PC-9 (cell line): ENCODE measurements around the gene OPRM1. TPM values are rescaled to one million over a fixed set of nuclear protein-coding genes. Genes with fewer than 3 reads are reported as not detected.

ENCODE experiments used
- BruUV-seq: library from RNA; stranded (reverse); fragments of 400-500 nt; replicated peaks from 2 replicates; lab custom pipeline; 2021; lab: Mats Ljungman, UMichigan
- CTCF ChIA-PET: fragments of 300-600 bp; sonication (Branson Sonifier 250); formaldehyde crosslinking; loops from one replicate; lab custom pipeline; 2022; ENCODE audit warnings: antibody characterized with exemption; lab: Charles Lee
- POLR2A ChIA-PET: fragments of 300-600 bp; sonication (Branson Sonifier 250); formaldehyde crosslinking; loops from one replicate; lab custom pipeline; 2022; ENCODE audit warnings: antibody characterized with exemption; ENCODE audit not compliant: unreplicated experiment; lab: Charles Lee
- DNase-seq, 2 experiments: peaks; one replicate each; pipeline versions ENCODE4 v3.0.0 to v3.0.0-alpha.2; 2015 to 2022; ENCODE audit warnings: mixed read lengths in 1 of 2
- H2AFZ ChIP-seq: fragments of 200-600 bp; sonication (generic); 2 replicates; pipeline ENCODE4 v1.8.1; 2017; ENCODE audit warnings: antibody characterized with exemption
- H3F3A ChIP-seq: fragments of 200-600 bp; sonication (generic); 2 replicates; pipeline ENCODE4 v1.8.1; 2017; ENCODE audit warnings: antibody characterized with exemption, mild to moderate bottlenecking, low read depth; ENCODE audit not compliant: insufficient read depth
- H3K27ac ChIP-seq: fragments of 200-600 bp; sonication (generic); 2 replicates; pipeline ENCODE4 v1.6.1; 2016; ENCODE audit warnings: mixed run types
- H3K27me3 ChIP-seq: fragments of 200-600 bp; sonication (generic); 2 replicates; pipeline ENCODE4 v1.6.1; 2016; ENCODE audit warnings: low read depth, mixed run types; ENCODE audit not compliant: insufficient read depth
- H3K36me3 ChIP-seq: fragments of 200-600 bp; sonication (generic); 2 replicates; pipeline ENCODE4 v1.6.1; 2016; ENCODE audit warnings: low read depth, mixed run types
- H3K4me1 ChIP-seq: fragments of 200-600 bp; sonication (generic); replicated peaks from 2 replicates; pipeline ENCODE4 v1.6.1; 2016; ENCODE audit warnings: mixed run types; ENCODE audit not compliant: insufficient read depth
- H3K4me2 ChIP-seq: fragments of 200-600 bp; sonication (generic); 2 replicates; pipeline ENCODE4 v1.6.1; 2017; ENCODE audit warnings: mixed run types
- H3K4me3 ChIP-seq: fragments of 200-600 bp; sonication (generic); 2 replicates; pipeline ENCODE4 v1.6.1; 2016; ENCODE audit warnings: mixed run types
- H3K79me2 ChIP-seq: fragments of 200-600 bp; sonication (generic); 2 replicates; pipeline ENCODE4 v1.6.1; 2017; ENCODE audit warnings: low read depth, mixed run types
- H3K9me2 ChIP-seq: fragments of 200-600 bp; sonication (generic); 2 replicates; pipeline ENCODE4 v1.8.1; 2017; ENCODE audit warnings: mild to moderate bottlenecking; ENCODE audit not compliant: insufficient read depth
- H3K9me3 ChIP-seq: fragments of 200-600 bp; sonication (generic); 2 replicates; pipeline ENCODE4 v1.8.1; 2016; ENCODE audit warnings: low read depth; ENCODE audit not compliant: insufficient read depth
- H4K20me1 ChIP-seq: fragments of 200-600 bp; sonication (generic); 2 replicates; pipeline ENCODE4 v1.8.1; 2017; ENCODE audit not compliant: insufficient read depth
- EZH2 ChIP-seq: fragments of 200-600 bp; sonication (generic); IDR thresholded peaks from 2 replicates; pipeline ENCODE4 v1.8.0; 2017; ENCODE audit warnings: antibody characterized with exemption, low read depth
- intact Hi-C: fragments of 100-400 bp; cut with micrococcal nuclease; formaldehyde crosslinking; loops from one replicate; pipeline ENCODE4 v1.10.0; 2022; ENCODE audit not compliant: unreplicated experiment
- total RNA-seq: library from RNA; stranded (reverse); gene quantifications from 2 replicates; pipeline ENCODE4 v1.2.3, GENCODE V29; 2021
- TF ChIP-seq, protein P1 (sequence below): fragments of 200-600 bp; sonication (generic); conservative IDR thresholded peaks from 2 replicates; pipeline ENCODE4 v1.6.1; 2017; ENCODE audit warnings: mixed run types, antibody characterized with exemption, mild to moderate bottlenecking, moderate library complexity

OPRM1 gene
- total RNA-seq, 1 experiment from 2014 or later, result not detected

DNA sequence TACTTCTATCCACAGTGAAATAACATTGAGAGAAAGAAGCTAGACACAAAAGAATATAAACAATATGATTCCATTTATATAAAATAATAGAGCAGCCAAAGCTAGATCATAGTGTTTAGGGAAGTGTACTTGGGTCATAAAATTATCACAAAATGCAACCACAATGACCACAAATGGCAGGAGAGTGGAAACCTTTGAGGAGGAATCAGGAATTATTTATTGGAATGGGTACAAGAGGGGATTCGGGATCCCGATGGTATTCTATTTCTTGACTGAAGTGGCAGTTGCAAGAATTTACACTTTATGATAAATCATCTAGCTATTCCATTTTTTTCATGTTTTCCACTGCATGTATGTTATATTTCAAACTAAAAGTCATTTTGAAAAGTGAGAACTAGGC, 241.5 kb downstream of the OPRM1 start:
- CTCF ChIA-PET, result no interaction called here
- TF ChIP-seq, protein P1, sequence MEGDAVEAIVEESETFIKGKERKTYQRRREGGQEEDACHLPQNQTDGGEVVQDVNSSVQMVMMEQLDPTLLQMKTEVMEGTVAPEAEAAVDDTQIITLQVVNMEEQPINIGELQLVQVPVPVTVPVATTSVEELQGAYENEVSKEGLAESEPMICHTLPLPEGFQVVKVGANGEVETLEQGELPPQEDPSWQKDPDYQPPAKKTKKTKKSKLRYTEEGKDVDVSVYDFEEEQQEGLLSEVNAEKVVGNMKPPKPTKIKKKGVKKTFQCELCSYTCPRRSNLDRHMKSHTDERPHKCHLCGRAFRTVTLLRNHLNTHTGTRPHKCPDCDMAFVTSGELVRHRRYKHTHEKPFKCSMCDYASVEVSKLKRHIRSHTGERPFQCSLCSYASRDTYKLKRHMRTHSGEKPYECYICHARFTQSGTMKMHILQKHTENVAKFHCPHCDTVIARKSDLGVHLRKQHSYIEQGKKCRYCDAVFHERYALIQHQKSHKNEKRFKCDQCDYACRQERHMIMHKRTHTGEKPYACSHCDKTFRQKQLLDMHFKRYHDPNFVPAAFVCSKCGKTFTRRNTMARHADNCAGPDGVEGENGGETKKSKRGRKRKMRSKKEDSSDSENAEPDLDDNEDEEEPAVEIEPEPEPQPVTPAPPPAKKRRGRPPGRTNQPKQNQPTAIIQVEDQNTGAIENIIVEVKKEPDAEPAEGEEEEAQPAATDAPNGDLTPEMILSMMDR, result no peak
- no peak for TF ChIP-seq EZH2
- no peak overlapping the region for H3K27ac ChIP-seq
- no peak for DNase-seq
- no peaks in the 10 kb centered on the region for H3K36me3 ChIP-seq
- POLR2A ChIA-PET, result no interaction called here
- no peaks in the 10 kb centered on the region for H3K9me2 ChIP-seq
- no peaks in the 10 kb centered on the region for H4K20me1 ChIP-seq
- no peaks in the 10 kb centered on the region for H3K79me2 ChIP-seq
- no peak overlapping the region for H3K4me3 ChIP-seq
- BruUV-seq, result no TSS peak
- H3K9me3 ChIP-seq, result no peaks in the 10 kb centered on the region
- no peaks in the 10 kb centered on the region for H3K4me1 ChIP-seq
- no peaks in the 10 kb centered on the region for H3K27me3 ChIP-seq
- no peaks in the 10 kb centered on the region; the same call in 1 of the 2 replicates for H3F3A ChIP-seq
- no peak overlapping the region for H3K4me2 ChIP-seq
- intact Hi-C loops, result no loop called here
- H2AFZ ChIP-seq, result no peak overlapping the region

DNA sequence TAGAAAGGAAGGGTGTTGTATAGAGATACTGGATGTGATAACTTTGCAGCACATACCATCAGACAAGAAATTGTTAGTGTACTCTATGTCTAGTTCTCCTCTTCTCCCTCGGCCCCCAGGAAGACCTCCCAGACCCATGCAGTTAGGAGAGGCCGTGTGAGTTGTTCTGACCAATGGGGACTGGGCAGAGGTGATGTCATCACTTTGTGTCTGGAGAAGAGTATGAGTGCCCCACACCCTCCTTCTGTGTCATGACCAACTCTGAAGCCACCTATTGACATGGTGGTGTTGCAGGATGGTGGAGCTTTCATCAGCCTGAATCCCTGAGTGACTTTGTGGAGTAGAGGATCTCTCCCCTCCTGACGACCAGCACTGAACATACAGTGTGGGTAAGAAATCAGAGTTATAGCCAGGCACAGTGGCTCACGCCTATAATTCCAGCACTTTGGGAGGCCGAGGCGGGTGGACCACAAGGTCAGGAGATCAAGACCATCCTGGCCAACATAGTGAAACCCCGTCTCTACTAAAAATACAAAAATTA, 245.3 kb downstream of the OPRM1 start:
- Histone ChIP-seq H3K9me2 (no peaks in the 10 kb centered on the region), H3K4me1 (peaks cover 3% of the 10 kb centered on the region), H3K36me3 (no peaks in the 10 kb centered on the region), H4K20me1 (no peaks in the 10 kb centered on the region), H3K27me3 (no peaks in the 10 kb centered on the region), H2AFZ (no peak overlapping the region), H3K9me3 (no peaks in the 10 kb centered on the region), H3K27ac (no peak overlapping the region), H3K79me2 (no peaks in the 10 kb centered on the region), H3K4me3 (no peak overlapping the region), H3K4me2 (no peak overlapping the region), H3F3A (peaks cover 2% of the 10 kb centered on the region; the same call in 1 of the 2 replicates)
- ChIA-PET CTCF (no interaction called here), POLR2A (no interaction called here)
- intact Hi-C loops, result no loop called here
- BruUV-seq, result no TSS peak
- TF ChIP-seq, protein P1, result no peak
- no peak for TF ChIP-seq EZH2
- DNase-seq, result no peak

DNA sequence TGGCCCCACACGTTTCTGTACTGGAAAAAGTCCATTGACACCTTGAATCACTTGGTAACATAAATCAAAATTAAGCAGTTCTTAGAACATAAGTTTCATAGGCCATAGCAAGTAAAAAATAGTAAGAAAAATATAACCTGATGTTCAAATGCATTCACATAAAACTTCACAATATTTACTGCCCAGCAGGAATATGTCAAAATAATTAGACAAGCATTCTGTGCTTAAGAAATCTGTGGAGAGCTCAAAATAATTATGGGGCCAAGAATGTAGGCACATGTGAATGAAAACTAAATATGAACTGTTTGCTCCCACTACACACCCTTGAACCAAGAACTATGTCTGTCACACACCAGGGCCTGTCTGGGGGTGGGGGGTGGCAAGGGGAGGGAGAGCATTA, 246.8 kb downstream of the OPRM1 start:
- H3K9me3 ChIP-seq, result peaks cover 9% of the 10 kb centered on the region; the same call in 1 of the 2 replicates
- no peak overlapping the region for H2AFZ ChIP-seq
- CTCF ChIA-PET, result no interaction called here
- no peak overlapping the region for H3K4me2 ChIP-seq
- POLR2A ChIA-PET, result interaction anchor here (0.7 kb wide), 1 partner anchor 13 kb away, joined by 3 read pairs; no protein-coding TSS in a partner anchor
- H4K20me1 ChIP-seq, result no peaks in the 10 kb centered on the region
- no peaks in the 10 kb centered on the region for H3K9me2 ChIP-seq
- H3K27me3 ChIP-seq, result no peaks in the 10 kb centered on the region
- intact Hi-C loops, result no loop called here
- peaks cover 10% of the 10 kb centered on the region for H3F3A ChIP-seq
- no TSS peak for BruUV-seq
- H3K4me1 ChIP-seq, result peaks cover 15% of the 10 kb centered on the region
- H3K4me3 ChIP-seq, result no peak overlapping the region
- H3K79me2 ChIP-seq, result no peaks in the 10 kb centered on the region
- H3K36me3 ChIP-seq, result no peaks in the 10 kb centered on the region
- no peak overlapping the region for H3K27ac ChIP-seq
- no peak for DNase-seq
- TF ChIP-seq EZH2, result no peak
- TF ChIP-seq, protein P1, result no peak
